Activated B cell treated with CpG ODN at 0.5 μM for 24 hours (primary cell): ENCODE data around the gene HRC. TPM values are rescaled to one million over a fixed set of nuclear protein-coding genes. Genes with fewer than 3 reads are reported as not detected.

Source experiments
- ATAC-seq: fragments of 200-7000 bp; cut with Tn5 transposase; one replicate; pipeline ENCODE4 v1.10.0; 2021; ENCODE audit warnings: low read depth, mild to moderate bottlenecking, moderate library complexity
- CTCF ChIA-PET: fragments of 350-600 bp; sonication (Branson Sonifier 250); formaldehyde crosslinking; loops from one replicate; lab custom pipeline; 2021; ENCODE audit warnings: antibody characterized with exemption; lab: Charles Lee
- POLR2A ChIA-PET: fragments of 350-600 bp; sonication (Branson Sonifier 250); formaldehyde crosslinking; loops from one replicate; lab custom pipeline; 2021; ENCODE audit warnings: antibody characterized with exemption; lab: Charles Lee
- DNase-seq: peaks from one replicate; pipeline ENCODE4 v3.0.0; 2022
- H3K27ac Mint-ChIP-seq: one replicate; pipeline ENCODE4 v1.8.0; 2020; ENCODE audit warnings: mixed read lengths
- H3K27me3 Mint-ChIP-seq: one replicate; pipeline ENCODE4 v1.8.0; 2021; ENCODE audit warnings: mixed read lengths
- H3K36me3 Mint-ChIP-seq: one replicate; pipeline ENCODE4 v1.8.0; 2021; ENCODE audit warnings: low read depth, mixed read lengths
- H3K4me1 Mint-ChIP-seq: one replicate; pipeline ENCODE4 v1.8.0; 2021; ENCODE audit warnings: mixed read lengths
- H3K4me3 Mint-ChIP-seq: one replicate; pipeline ENCODE4 v1.8.0; 2020; ENCODE audit warnings: mild to moderate bottlenecking, mixed read lengths
- H3K9me3 Mint-ChIP-seq: one replicate; pipeline ENCODE4 v1.8.0; 2020; ENCODE audit warnings: mixed read lengths
- intact Hi-C: fragments of 100-400 bp; cut with micrococcal nuclease; formaldehyde crosslinking; loops from one replicate; pipeline ENCODE4 v1.15.1; 2024
- total RNA-seq: library from RNA; stranded (reverse); gene quantifications from 2 replicates; pipeline ENCODE4 v1.2.3, GENCODE V29; 2022
- TF ChIP-seq, protein P1 (sequence below): fragments of 200-600 bp; IDR thresholded peaks from one replicate; pipeline ENCODE4 v1.8.0; 2022; ENCODE audit warnings: antibody characterized with exemption, mild to moderate bottlenecking

HRC gene
- total RNA-seq, 1 donor from 2014 or later: not detected

DNA sequence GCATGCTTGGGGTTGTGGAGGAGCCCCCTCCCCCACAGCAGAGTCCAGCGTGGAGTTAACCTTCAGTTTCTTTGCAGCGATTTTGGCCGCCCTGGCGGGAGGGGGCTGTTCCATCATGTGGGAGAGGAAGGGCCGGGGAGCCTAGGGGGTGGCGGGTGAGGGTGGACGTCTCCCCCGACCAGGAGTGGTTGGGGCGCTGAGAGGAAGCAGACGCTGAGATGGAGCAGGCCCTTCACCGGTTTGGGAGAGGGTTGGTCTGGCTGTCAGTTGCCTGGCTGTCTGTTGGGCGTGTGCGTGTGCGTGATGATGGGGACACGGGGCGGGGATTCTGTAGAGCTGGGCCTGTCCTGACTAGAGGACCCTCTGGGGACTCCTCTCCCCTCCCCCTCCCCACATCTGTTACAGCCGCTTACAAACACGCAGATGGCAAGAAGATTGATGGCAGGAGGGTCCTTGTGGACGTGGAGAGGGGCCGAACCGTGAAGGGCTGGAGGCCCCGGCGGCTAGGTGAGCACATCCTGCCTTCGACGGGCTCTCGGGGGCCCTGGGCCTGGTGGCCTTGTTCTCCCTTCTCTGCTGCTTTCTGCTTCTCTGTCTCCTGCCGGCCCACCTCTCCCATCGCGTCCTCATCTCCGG, 50.8 kb downstream of the HRC start:
- Mint-ChIP-seq H3K27me3 (no peaks in the 10 kb centered on the region), H3K36me3 (peaks cover 85% of the 10 kb centered on the region), H3K4me3 (no peak overlapping the region), H3K9me3 (no peaks in the 10 kb centered on the region), H3K4me1 (peaks cover 9% of the 10 kb centered on the region), H3K27ac (peak overlapping the region; percentile 56)
- DNase-seq (no peak), ATAC-seq (no peak)
- POLR2A ChIA-PET: interaction anchor here (1.3 kb wide), 1 partner anchor 96 kb away, joined by 3 read pairs; no protein-coding TSS in a partner anchor
- intact Hi-C loops: no loop called here
- TF ChIP-seq, protein P1, sequence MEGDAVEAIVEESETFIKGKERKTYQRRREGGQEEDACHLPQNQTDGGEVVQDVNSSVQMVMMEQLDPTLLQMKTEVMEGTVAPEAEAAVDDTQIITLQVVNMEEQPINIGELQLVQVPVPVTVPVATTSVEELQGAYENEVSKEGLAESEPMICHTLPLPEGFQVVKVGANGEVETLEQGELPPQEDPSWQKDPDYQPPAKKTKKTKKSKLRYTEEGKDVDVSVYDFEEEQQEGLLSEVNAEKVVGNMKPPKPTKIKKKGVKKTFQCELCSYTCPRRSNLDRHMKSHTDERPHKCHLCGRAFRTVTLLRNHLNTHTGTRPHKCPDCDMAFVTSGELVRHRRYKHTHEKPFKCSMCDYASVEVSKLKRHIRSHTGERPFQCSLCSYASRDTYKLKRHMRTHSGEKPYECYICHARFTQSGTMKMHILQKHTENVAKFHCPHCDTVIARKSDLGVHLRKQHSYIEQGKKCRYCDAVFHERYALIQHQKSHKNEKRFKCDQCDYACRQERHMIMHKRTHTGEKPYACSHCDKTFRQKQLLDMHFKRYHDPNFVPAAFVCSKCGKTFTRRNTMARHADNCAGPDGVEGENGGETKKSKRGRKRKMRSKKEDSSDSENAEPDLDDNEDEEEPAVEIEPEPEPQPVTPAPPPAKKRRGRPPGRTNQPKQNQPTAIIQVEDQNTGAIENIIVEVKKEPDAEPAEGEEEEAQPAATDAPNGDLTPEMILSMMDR: no peak
- CTCF ChIA-PET: interaction anchor here (1.0 kb wide), 1 partner anchor 48 kb away, joined by 3 read pairs; no protein-coding TSS in a partner anchor

DNA sequence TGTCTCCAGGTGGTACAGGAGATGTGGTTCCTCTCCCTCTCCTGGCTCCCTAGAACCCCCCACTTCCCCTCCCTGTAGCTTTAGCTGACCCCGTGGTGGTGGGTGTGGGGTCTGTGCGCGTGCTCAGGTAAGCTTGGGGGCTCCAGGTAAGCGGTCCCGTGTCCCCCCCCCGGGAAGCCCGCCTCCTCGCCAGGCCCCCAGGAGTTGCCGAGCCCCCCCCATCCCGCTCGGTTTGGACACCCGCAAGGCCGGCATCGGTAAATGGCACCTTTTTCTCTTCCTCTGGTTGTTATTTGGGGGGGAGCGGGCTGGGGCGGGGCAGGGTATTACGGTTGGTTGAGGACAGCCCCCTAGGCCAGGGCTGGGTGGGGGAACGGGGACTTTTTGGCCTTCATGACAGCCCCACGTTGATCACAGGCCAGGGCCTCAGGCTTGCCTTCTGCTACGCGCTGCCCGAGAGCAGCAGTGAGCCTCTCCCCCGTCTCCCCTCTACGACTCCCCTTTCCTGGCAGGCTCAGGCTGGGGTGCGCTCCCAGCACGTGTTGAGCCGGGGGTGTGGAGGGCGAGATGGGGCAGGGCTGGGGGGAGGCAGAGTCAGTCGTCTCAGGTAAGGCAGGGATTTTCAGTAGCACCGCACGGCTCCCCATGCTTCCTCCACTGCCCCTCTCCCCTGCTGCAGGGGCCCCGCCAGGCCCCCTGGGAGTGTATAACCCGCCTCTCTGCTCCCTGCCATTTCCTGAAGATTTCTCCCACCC, 51.7 kb downstream of the HRC start:
- no peak overlapping the region for H3K27ac Mint-ChIP-seq
- H3K27me3 Mint-ChIP-seq: no peaks in the 10 kb centered on the region
- no peaks in the 10 kb centered on the region for H3K9me3 Mint-ChIP-seq
- intact Hi-C loops: no loop called here
- ATAC-seq: no peak
- TF ChIP-seq, protein P1: no peak
- H3K36me3 Mint-ChIP-seq: peaks cover 85% of the 10 kb centered on the region
- DNase-seq: no peak
- CTCF ChIA-PET: interaction anchor here (1.0 kb wide), 1 partner anchor 12 kb away, joined by 3 read pairs; no protein-coding TSS in a partner anchor
- no peak overlapping the region for H3K4me3 Mint-ChIP-seq
- peaks cover 9% of the 10 kb centered on the region for H3K4me1 Mint-ChIP-seq
- POLR2A ChIA-PET: no interaction called here

DNA sequence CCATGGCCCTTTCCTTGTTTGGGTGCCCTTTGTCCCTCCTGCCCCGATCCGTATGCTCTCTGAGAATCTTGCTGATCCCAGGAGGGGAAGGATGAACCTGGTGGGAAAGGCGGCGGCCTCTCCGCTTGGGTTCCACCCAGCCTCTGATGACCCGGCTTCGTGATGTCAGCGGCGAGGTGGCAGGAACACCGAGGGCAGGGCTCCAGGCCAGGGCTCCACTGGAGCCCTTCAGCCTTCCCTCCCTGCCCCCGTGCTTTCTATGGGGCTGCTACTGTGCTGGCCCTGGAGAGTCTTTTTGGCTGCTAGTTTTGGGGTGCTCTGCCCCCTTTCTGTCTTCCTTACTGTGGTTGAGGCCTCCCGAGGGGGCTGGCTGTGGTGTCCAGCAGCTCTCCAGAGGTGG, 52.9 kb downstream of the HRC start:
- ChIA-PET CTCF (no interaction called here), POLR2A (no interaction called here)
- ATAC-seq: no peak
- Mint-ChIP-seq H3K4me1 (peaks cover 12% of the 10 kb centered on the region), H3K27me3 (no peaks in the 10 kb centered on the region), H3K27ac (no peak overlapping the region), H3K36me3 (peaks cover 88% of the 10 kb centered on the region), H3K9me3 (no peaks in the 10 kb centered on the region), H3K4me3 (no peak overlapping the region)
- intact Hi-C loops: no loop called here
- TF ChIP-seq, protein P1: no peak
- DNase-seq: no peak

Other genes starting within 250 kb of the HRC start
- gene DHDH, start 221.7 kb downstream of the HRC start, total RNA-seq: not detected in 2 replicates
- 111 and 129 TPM in 2 replicates for gene BAX, start 200.5 kb downstream of the HRC start, total RNA-seq
- 888 and 935 TPM in 2 replicates for gene FTL, start 190.1 kb downstream of the HRC start, total RNA-seq
- gene GYS1, start 162.1 kb downstream of the HRC start, total RNA-seq: 50.7 and 52.7 TPM in 2 replicates
- gene RUVBL2, start 161.5 kb downstream of the HRC start, total RNA-seq: 75.6 and 79.4 TPM in 2 replicates
- gene LHB, start 138.3 kb downstream of the HRC start, total RNA-seq: not detected in 2 replicates
- gene CGB3, start 131.1 kb downstream of the HRC start, total RNA-seq: not detected in 2 replicates
- gene CGB2, start 123.5 kb downstream of the HRC start, total RNA-seq: not detected in 2 replicates
- not detected in 2 replicates for gene CGB1, start 118.5 kb downstream of the HRC start, total RNA-seq
- gene CGB5, start 111.5 kb downstream of the HRC start, total RNA-seq: not detected in 2 replicates
- not detected in 2 replicates for gene CGB8, start 106.3 kb downstream of the HRC start, total RNA-seq
- gene CGB7, start 97.6 kb downstream of the HRC start, total RNA-seq: not detected in 2 replicates
- not detected in 2 replicates for gene NTF4, start 90.6 kb downstream of the HRC start, total RNA-seq
- not detected in 2 replicates for gene KCNA7, start 82.7 kb downstream of the HRC start, total RNA-seq
- 268 and 298 TPM in 2 replicates for gene SNRNP70, start 69.9 kb downstream of the HRC start, total RNA-seq
- 3.6 and 4.4 TPM in 2 replicates for gene LIN7B, start 41.0 kb downstream of the HRC start, total RNA-seq
- 0.98 and 1.0 TPM in 2 replicates for gene C19orf73, start 36.3 kb downstream of the HRC start, total RNA-seq
- gene PPFIA3, start 35.9 kb downstream of the HRC start, total RNA-seq: 1.2 and 3.6 TPM in 2 replicates
- gene TRPM4, start 2.4 kb upstream of the HRC start, total RNA-seq: not detected in 2 replicates
- gene SLC6A16, start 169.8 kb upstream of the HRC start, total RNA-seq: 14.8 and 19.3 TPM in 2 replicates
- 1,587 and 1,688 TPM in 2 replicates for gene CD37, start 180.0 kb upstream of the HRC start, total RNA-seq
- gene TEAD2, start 207.0 kb upstream of the HRC start, total RNA-seq: 5.3 TPM in 2 replicates
- gene DKKL1, start 208.5 kb upstream of the HRC start, total RNA-seq: 0.71 and 0.76 TPM in 2 replicates
- gene KASH5, start 232.9 kb upstream of the HRC start, total RNA-seq: 0.62 and 0.66 TPM in 2 replicates